NCI-H510A (cell line): ENCODE data around the gene ZNF428.
A peak's percentile ranks its signal among the peaks of the same experiment; 100 is the strongest.
"Not testable (repeated sequence)": the region's sequence is repeated elsewhere in the genome, so short reads cannot be mapped to it uniquely, and the experiment has no call there.

Experiments
- DNase-seq: peaks from one replicate; lab custom pipeline; 2025; lab: John Stamatoyannopoulos, UW

ZNF428 gene

GRCh38 chr19:43616954-43617353 is 2.5 kb downstream of the ZNF428 start:
- no peak for DNase-seq

DNA sequence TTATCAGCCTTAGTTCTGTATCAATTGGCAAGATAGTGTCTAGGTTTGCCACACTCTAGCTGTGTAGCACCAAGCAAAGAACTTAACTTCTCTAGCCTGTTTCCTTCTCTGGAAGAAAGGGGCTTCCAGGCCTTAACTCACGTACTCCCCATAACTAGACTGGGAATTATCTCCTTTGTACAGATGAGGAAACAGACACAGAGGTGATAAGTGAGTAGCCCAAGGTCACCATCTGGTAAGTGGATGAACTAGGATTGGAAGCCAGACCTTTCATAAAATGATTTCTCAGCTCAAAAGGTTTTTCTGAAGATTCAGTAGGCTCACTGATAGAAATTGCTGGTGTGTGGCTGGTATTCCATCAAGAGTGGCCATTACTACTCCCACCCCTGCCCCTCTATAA is 3.1 kb downstream of the ZNF428 start:
- DNase-seq = no peak

- no peak for DNase-seq
These were observed 7.1 kb downstream of the ZNF428 start for GRCh38 chr19:43612374-43612773.

DNA sequence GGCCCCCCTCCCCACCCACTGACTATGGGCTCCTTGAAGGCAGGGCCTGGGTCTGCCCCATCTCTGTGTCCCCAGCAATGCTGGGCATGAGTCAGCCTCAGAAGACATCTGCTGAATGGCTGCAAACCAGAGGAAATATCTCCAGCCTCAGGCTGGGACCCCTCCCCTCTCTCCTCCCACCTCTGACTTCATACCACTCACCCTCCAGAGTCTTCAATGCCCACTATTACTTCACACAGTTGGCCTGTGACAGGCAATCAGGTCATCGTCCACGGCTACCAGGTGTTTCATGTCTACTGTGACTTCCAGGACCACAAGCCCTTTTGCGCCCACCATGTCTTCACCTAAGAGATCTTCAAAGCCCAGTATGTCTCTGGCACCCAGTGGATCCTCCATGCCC is 7.6 kb downstream of the ZNF428 start, which contains the start of gene SRRM5:
SRRM5 (plus strand) TSS at position 301 of the 400 bp plus-strand sequence; CDS start at position 335, 34 bp downstream.
- no peak for DNase-seq

DNA sequence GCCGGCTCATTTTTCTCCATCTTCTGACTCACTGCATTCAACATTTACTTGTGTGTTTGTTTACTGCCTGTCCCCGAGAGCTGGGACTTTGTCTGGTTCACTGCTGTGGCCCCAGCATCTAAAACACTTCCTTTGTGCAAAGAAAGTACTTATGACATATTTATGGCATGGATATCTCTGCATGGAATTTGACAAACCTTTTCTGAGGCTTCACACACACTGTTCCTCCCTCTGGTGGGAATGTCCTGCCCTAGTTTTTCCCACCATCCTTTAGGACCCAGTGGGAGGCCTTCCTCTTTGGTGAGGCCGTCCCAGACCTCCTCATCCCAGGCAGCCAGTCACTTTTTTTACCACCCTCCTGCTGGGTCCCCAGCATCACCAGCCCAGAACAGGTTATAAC is 8.9 kb downstream of the ZNF428 start:
- no peak for DNase-seq

DNA sequence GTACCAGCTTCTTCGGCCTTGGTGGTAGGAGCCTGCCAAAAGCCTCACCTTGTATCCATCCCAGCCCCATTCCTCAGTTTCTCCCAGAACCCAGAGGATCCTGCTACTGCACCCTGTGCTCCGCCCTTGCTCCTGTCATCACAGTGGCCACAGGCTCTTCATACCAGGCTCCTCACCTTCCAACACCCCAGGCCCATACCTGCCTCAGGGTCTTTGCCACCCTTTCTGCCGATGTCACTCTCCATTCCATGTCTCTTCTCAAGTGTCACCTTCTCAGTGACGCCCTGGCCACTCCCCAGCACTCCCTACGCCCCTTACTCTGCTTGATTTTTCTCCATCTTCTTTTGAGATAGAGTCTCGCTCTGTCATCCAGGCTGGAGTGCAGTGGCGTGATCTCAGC is 9.6 kb downstream of the ZNF428 start:
- no peak for DNase-seq

DNA sequence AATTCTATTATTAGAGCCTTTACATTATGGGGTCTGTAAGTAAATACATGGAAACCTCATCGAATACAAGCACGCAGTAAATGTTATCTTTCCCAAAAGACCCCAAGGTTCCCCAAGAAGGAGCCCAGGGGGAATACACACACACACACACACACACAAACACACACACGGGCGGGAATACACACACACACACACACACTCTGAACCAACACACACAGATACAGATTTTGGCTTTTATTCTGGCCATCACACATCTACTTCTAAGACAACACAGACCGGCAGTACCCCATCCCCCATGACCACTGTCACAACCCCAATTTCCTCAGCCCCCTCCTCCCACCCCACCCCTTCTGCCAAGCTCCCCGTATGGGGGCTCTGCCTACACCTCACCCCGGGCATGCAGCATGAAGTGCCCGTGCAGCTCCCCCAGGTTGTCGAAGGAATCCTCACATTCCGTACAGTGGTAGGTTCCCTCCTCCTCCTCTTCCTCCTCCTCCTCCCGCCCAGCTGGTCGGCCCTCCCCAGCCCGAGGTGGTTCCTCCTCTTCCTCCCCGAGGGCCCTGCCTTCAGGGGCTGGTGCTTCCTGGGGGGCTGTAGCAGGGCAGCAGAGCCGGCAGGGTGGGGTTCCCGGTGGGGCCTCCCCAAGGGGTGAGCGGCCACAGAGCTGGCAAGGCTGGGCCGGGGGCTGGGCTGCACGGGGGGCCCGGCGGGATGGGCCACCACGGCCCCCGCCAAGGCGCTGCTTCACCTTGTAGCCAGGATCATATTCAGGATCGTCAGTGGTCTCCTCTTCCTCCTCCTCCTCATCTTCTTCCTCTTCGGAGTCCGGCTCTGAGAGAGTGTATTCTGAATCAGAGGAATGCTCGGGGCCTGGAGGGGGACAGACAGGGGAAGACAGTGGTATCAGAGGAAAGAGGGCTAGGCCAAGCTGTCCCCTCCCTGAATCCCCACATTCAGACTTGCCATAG is 11.9 kb downstream of the ZNF428 start:
- no peak for DNase-seq

DNA sequence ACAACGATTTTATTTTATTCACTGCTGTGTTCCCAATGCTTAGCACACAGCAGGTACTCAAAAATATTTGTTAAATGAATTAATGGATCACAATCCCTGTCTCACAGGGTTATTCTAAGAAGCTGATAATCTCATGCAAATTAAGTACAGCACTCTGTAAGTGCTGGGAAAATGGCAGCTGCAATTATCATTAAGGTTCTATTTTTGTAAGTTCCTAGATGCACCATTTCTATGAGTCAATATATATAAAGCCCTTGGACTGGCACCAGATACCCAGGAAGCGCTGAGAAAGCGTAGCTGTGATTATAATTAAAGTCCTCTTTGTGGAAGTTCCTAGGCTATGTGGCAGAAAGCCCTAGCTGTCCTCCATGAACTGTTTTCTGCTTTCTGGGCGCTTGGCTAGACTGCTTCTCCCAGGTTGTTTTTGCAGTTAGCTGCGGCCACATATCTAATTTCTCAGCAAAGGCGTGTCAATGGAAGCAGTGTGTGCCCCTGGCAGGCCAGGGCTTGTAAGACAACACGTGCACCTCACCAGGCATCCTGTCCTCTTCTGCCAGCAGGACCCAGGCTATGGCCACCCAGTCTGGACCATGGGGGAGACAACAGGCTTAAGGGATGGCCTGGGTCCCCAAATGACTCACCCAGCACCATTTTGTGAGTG is 12.7 kb downstream of the ZNF428 start:
- no peak for DNase-seq

DNA sequence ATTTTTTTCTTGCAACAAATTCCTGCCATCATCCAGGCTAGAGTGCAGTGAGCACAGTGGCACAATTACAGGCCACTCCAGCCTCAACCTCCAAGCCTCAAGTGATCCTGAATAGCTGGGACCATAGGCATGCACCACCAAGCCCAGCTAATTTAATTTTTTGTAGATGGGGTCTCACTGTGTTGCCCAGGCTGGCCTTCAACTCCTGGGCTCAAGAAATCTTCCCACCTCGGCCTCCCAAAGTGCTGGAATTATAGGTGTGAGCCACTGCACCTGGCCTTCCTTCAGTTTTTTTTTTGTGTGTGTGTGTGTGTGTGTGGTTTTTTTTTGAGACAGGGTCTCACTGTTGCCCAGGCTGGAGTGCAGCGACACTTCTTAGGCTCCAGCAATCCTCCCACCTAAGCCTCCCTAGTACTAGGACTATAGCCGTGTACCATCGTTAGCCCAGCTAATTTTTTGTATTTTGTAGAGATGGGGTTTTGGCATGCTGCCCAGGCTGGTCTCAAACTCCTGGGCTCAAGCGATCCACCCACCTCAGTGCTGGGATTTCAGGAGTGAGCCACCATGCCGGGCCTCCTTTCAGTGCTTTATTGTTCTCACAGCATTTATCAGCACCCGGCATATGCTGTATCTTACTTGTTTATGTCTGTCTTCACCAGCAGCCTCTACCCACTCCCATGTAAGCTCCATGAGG is 13.4 kb downstream of the ZNF428 start:
- DNase-seq = no peak

DNA sequence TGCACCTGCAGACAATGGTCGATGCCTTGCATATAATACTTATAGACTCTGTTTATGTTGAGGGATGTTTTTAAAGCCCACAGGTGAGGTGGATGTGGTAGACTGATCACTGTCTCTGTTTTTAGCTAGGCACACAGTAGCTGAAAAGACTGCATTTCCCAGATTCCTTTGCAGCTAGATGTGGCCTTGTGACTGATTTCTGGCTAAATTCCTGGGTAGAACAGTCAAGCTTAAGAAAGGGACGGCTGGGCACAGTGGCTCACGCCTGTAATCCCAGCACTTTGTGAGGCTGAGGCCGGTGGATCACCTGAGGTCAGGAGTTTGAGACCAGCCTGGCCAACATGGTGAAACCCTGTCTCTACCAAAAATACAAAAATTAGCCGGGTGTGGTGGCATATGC is 19.1 kb downstream of the ZNF428 start:
- DNase-seq = not testable (repeated sequence)

- DNase-seq = no peak
These were observed 19.7 kb downstream of the ZNF428 start for GRCh38 chr19:43599635-43600295.

- no peak for DNase-seq
These were observed 20.8 kb downstream of the ZNF428 start for GRCh38 chr19:43598445-43599240.

- DNase-seq = no peak
These were observed 21.6 kb downstream of the ZNF428 start for GRCh38 chr19:43597876-43598275.

DNA sequence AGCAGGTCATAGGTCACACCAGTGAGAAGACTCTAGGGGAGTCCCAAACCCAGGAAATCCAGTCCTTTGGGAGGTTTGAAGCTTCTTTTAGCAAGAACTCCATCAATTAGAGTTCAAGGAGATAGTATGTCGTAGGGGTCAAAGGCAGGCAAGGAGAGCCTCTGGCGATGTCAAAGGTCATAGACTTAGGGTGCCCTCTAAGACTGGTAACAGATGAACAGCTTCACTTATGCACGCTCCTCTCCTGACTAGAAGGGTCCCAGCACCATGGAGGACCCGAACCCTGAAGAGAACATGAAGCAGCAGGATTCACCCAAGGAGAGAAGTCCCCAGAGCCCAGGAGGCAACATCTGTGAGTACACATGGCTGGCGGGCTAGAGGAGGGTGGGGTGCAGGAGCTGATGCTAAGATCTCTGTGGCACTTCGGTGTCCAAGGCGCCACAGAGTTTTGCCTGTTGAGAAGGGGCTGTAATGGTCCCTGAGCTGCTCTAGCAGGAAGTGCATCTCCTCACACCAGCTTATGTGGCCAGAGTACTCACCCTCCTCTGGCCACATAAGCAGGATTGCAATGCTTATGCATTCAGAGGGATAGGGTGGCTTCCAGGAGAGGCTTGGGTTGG is 22.5 kb downstream of the ZNF428 start:
- no peak for DNase-seq

GRCh38 chr19:43595999-43596841 is 23.2 kb downstream of the ZNF428 start, which contains the start of the genes IRGQ and ZNF576:
Gene IRGQ (minus strand): TSS chr19:43596134. CDS start chr19:43595338, 796 bp downstream.
Gene ZNF576 (plus strand): TSS chr19:43596595. CDS start chr19:43597109, 514 bp downstream.
- DNase-seq = peak; percentile 95

GRCh38 chr19:43595605-43595998 is 23.8 kb downstream of the ZNF428 start:
- DNase-seq = no peak

- DNase-seq = peak; percentile 16
These were observed 24.5 kb downstream of the ZNF428 start for GRCh38 chr19:43594710-43595604.

- no peak for DNase-seq
These were observed 25.2 kb downstream of the ZNF428 start for GRCh38 chr19:43594081-43594697.
